ENCODE measurements around the gene B3GAT1.

The B3GAT1 gene

DNA sequence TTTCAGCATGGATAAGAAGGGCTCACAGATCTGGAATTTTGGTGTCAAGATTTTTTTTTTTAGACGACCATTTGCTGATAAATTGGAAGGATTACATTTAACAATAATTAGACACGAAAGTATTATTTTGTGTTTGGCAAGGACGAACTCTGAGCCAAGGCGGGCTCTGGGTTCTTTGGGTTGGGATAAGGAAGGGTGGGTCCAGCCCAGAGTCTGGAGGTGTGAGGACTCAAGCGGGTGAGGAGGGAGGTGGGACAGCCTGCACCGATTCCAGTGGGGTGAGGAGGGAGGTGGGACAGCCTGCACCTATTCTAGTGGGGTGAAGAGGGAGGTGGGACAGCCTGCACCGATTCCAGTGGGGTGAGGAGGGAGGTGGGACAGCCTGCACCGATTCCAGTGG is 4.1 kb downstream of the B3GAT1 start:
- Histone ChIP-seq H3K36me3 (ENCODE audit: control insufficient read depth in 2 of 2, insufficient read depth in 2 of 2, low read length in 2 of 2) (no peaks in the 10 kb centered on the region), H3K4me1 (ENCODE audit: control insufficient read depth, insufficient read depth, low read length) (peaks cover 11% of the 10 kb centered on the region), H3K4me3 (ENCODE audit: low read length in 2 of 2) (no peak overlapping the region), H3K27me3 (ENCODE audit: control insufficient read depth in 1 of 2, insufficient read depth in 2 of 2, low read length in 2 of 2) (peaks cover 31 to 36% of the 10 kb centered on the region in 2 donors), H3K27ac (ENCODE audit: low read length) (no peak overlapping the region), H3K9ac (ENCODE audit: low read length in 2 of 2) (no peak overlapping the region), H3K9me3 (ENCODE audit: control insufficient read depth in 2 of 2, low read length in 2 of 2) (no peaks in the 10 kb centered on the region)

DNA sequence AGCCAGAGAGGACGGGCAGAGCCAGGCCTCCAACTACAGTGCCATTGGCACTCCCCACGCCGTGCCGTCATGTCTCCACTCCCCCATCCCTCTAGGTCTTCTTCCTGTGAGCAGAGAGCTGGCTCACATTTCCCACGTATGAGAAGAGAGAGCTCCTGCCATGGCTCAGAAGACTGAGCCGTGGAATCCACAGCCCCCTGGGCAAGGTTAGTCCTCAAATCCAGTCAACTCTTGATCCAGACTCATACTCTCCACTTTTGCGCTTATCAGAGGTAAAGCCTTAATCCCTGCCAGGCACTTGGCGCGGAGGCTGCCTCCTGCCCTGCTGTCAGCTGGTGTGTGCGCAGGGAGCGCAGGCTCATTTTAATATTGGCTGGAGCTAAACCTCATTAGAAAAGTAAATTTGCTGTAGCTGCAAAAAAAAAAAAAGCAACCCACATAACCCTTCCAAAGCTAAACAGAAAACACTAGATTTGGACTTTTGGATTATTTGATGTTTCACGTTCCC is 4.7 kb downstream of the B3GAT1 start:
- H3K36me3 ChIP-seq (ENCODE audit: control insufficient read depth in 2 of 2, insufficient read depth in 2 of 2, low read length in 2 of 2): no peaks in the 10 kb centered on the region
- H3K4me3 ChIP-seq (ENCODE audit: low read length in 2 of 2): no peak overlapping the region
- H3K9ac ChIP-seq (ENCODE audit: low read length in 2 of 2): no peak overlapping the region
- peaks cover 29 to 33% of the 10 kb centered on the region in 2 donors for H3K27me3 ChIP-seq (ENCODE audit: control insufficient read depth in 1 of 2, insufficient read depth in 2 of 2, low read length in 2 of 2)
- no peak overlapping the region for H3K27ac ChIP-seq (ENCODE audit: low read length)
- H3K9me3 ChIP-seq (ENCODE audit: control insufficient read depth in 2 of 2, low read length in 2 of 2): no peaks in the 10 kb centered on the region
- H3K4me1 ChIP-seq (ENCODE audit: control insufficient read depth, insufficient read depth, low read length): peaks cover 6% of the 10 kb centered on the region

DNA sequence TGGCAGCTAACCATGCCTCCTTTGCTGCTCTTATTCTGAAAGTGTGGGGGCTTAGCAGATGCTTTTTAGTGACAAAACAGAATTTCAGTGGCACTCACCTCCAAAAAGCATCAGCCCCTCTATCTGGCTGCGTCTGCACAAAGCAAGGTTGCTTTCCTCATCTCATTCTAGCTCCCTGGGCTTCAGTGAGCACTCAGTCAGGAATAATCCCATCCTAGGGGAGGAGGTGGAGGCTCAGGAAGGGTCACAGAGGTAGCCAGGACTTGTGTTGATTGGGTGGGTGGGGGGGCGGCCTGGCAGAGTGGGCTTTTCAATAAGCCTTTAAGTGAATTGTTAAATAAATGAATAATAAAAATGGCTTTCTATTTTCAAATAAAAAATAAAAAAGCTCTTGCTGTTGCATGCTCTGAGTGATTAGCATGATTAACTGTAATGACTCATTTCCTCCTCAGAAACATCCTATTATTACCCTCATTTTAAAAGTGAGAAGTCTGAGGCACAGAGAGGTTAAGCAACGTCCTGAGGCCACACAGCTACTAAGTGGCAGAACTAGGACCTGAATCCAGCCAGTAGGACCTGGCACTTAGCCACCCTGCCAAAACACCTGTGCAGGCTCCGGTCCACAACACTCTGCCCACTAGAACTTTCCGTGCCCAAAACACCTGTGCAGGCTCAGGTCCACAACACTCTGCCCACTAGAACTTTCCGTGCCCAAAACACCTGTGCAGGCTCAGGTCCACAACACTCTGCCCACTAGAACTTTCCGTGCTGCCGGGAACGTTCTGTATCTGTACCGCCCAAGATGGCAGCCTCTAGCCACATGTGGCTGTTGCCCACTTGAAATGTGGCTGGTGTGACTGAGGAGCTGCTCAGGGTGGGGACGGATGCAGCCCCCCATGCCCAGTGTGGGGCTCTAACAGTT is 5.5 kb downstream of the B3GAT1 start:
- Histone ChIP-seq H3K36me3 (ENCODE audit: control insufficient read depth in 2 of 2, insufficient read depth in 2 of 2, low read length in 2 of 2) (no peaks in the 10 kb centered on the region), H3K4me1 (ENCODE audit: control insufficient read depth, insufficient read depth, low read length) (peaks cover 5% of the 10 kb centered on the region), H3K27ac (ENCODE audit: low read length) (no peak overlapping the region), H3K27me3 (ENCODE audit: control insufficient read depth in 1 of 2, insufficient read depth in 2 of 2, low read length in 2 of 2) (peaks cover 29 to 32% of the 10 kb centered on the region in 2 donors), H3K9ac (ENCODE audit: low read length in 2 of 2) (no peak overlapping the region), H3K4me3 (ENCODE audit: low read length in 2 of 2) (no peak overlapping the region), H3K9me3 (ENCODE audit: control insufficient read depth in 2 of 2, low read length in 2 of 2) (no peaks in the 10 kb centered on the region)

DNA sequence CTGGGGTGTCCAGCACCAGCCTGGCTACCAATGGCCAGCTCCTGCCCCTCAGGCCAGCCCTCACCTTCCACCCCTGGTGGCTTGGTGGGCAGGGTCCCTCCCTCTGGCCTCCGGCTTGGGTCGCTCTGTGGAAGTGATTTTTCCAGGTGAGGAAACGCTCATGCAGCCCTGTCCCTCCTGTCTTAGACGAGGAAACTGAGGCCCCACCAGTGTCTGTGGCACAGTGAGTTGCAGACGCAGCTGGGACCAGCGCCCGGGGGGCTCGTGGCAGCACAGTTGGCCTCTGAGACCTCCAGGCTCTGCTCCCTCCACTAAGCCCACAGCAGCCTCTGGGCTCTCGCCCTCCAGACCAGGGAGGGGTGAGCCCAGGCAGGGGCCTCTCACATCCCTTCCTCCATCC is 6.2 kb downstream of the B3GAT1 start:
- Histone ChIP-seq H3K9ac (ENCODE audit: low read length in 2 of 2) (no peak overlapping the region), H3K4me1 (ENCODE audit: control insufficient read depth, insufficient read depth, low read length) (no peaks in the 10 kb centered on the region), H3K27ac (ENCODE audit: low read length) (no peak overlapping the region), H3K9me3 (ENCODE audit: control insufficient read depth in 2 of 2, low read length in 2 of 2) (peaks cover 0 to 4% of the 10 kb centered on the region in 2 donors), H3K36me3 (ENCODE audit: control insufficient read depth in 2 of 2, insufficient read depth in 2 of 2, low read length in 2 of 2) (no peaks in the 10 kb centered on the region), H3K27me3 (ENCODE audit: control insufficient read depth in 1 of 2, insufficient read depth in 2 of 2, low read length in 2 of 2) (peaks cover 25 to 26% of the 10 kb centered on the region in 2 donors), H3K4me3 (ENCODE audit: low read length in 2 of 2) (no peak overlapping the region)

DNA sequence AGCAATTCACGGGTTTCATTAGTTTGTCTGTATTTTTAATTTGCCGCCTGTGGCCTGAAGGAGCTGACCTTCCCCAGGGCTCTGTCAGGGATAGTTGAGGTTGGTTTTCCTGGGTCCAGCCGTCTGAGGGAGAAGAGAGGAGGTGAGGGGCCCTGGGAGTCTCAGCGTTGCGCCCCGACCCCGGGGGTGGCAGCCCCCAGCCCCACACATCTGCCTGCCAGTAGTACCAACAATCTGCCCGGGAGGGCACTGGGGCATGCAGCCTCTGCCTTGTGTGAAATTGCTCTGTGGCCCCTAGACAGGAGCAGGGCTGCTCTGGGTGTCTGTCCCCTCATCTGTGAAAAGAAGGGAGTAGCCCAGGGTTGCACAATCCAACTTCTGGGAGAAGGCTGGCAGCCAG is 6.6 kb downstream of the B3GAT1 start:
- H3K36me3 ChIP-seq (ENCODE audit: control insufficient read depth in 2 of 2, insufficient read depth in 2 of 2, low read length in 2 of 2): no peaks in the 10 kb centered on the region

DNA sequence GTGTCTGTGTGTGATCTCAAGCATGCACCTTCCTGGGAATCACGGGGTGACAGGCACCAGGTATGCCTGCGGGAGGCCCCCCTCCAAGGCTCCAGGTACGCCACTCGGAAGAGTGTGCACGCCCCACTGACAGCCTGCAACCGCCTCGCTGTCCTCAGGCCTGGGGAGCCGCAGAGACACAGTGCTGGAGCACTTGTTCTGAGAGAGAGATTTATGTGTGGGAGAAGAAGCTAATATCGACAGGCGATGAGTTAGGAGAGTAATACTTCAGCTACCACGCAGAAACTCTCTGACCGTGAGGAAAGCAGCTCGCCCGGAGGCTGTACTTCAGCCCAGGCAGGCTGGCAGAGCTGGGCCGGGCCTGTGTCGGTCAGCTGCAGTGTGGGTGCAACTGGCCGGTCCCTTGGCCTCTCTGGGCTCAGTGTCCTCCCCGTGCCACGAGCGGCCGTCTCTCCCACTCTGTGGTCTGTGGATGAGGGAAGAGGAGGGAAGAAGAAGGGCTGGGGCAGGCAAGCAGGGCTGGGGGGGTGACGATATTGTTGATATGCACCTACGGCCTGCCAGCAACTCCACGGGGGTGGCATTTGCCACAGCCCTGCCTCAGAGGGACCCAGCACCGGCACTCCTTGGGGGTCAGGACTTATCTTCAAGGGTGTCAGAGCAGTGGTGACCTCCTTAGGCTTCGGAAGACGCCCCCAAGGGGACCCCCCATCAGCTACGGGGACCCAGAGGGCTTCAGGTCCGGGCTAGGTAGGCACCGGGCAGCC is 7.3 kb downstream of the B3GAT1 start:
- no peaks in the 10 kb centered on the region for H3K4me1 ChIP-seq (ENCODE audit: control insufficient read depth, insufficient read depth, low read length)
- H3K36me3 ChIP-seq (ENCODE audit: control insufficient read depth in 2 of 2, insufficient read depth in 2 of 2, low read length in 2 of 2): no peaks in the 10 kb centered on the region
- no peak overlapping the region for H3K4me3 ChIP-seq (ENCODE audit: low read length in 2 of 2)
- H3K9ac ChIP-seq (ENCODE audit: low read length in 2 of 2): no peak overlapping the region
- peaks cover 0 to 4% of the 10 kb centered on the region in 2 donors for H3K9me3 ChIP-seq (ENCODE audit: control insufficient read depth in 2 of 2, low read length in 2 of 2)
- peaks cover 14 to 15% of the 10 kb centered on the region in 2 donors for H3K27me3 ChIP-seq (ENCODE audit: control insufficient read depth in 1 of 2, insufficient read depth in 2 of 2, low read length in 2 of 2)
- H3K27ac ChIP-seq (ENCODE audit: low read length): no peak overlapping the region

More for the DNA sequence above, 6.6 kb downstream of the B3GAT1 start:
- Histone ChIP-seq H3K4me1 (ENCODE audit: control insufficient read depth, insufficient read depth, low read length) (no peaks in the 10 kb centered on the region), H3K9ac (ENCODE audit: low read length in 2 of 2) (no peak overlapping the region), H3K27ac (ENCODE audit: low read length) (no peak overlapping the region), H3K4me3 (ENCODE audit: low read length in 2 of 2) (no peak overlapping the region), H3K27me3 (ENCODE audit: control insufficient read depth in 1 of 2, insufficient read depth in 2 of 2, low read length in 2 of 2) (peaks cover 21 to 22% of the 10 kb centered on the region in 2 donors), H3K9me3 (ENCODE audit: control insufficient read depth in 2 of 2, low read length in 2 of 2) (peaks cover 0 to 4% of the 10 kb centered on the region in 2 donors)

DNA sequence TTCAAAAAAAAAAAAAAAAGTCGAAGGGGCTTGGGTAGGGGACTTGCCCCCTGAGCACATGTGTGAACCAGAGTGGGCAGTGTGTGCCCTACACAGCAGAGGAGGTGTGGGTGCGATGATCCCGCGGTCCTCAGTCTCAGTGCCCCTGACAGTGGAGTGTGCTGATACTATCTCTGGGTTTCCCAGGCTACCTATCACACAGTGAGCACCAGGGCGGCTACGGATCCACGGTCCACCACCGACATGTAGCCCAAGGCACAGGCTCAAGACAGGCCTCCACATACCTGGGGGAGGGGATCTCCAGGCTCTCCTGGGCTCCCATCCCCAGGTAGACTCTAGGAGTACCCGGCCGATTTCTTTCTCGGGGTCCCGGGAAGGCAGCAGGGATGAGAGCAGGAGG is 9.1 kb downstream of the B3GAT1 start:
- Histone ChIP-seq H3K9ac (ENCODE audit: low read length in 2 of 2) (no peak overlapping the region), H3K9me3 (ENCODE audit: control insufficient read depth in 2 of 2, low read length in 2 of 2) (peaks cover 0 to 4% of the 10 kb centered on the region in 2 donors), H3K4me1 (ENCODE audit: control insufficient read depth, insufficient read depth, low read length) (no peaks in the 10 kb centered on the region), H3K4me3 (ENCODE audit: low read length in 2 of 2) (no peak overlapping the region), H3K27me3 (ENCODE audit: control insufficient read depth in 1 of 2, insufficient read depth in 2 of 2, low read length in 2 of 2) (peaks cover 12 to 14% of the 10 kb centered on the region in 2 donors), H3K36me3 (ENCODE audit: control insufficient read depth in 2 of 2, insufficient read depth in 2 of 2, low read length in 2 of 2) (no peaks in the 10 kb centered on the region), H3K27ac (ENCODE audit: low read length) (no peak overlapping the region)

DNA sequence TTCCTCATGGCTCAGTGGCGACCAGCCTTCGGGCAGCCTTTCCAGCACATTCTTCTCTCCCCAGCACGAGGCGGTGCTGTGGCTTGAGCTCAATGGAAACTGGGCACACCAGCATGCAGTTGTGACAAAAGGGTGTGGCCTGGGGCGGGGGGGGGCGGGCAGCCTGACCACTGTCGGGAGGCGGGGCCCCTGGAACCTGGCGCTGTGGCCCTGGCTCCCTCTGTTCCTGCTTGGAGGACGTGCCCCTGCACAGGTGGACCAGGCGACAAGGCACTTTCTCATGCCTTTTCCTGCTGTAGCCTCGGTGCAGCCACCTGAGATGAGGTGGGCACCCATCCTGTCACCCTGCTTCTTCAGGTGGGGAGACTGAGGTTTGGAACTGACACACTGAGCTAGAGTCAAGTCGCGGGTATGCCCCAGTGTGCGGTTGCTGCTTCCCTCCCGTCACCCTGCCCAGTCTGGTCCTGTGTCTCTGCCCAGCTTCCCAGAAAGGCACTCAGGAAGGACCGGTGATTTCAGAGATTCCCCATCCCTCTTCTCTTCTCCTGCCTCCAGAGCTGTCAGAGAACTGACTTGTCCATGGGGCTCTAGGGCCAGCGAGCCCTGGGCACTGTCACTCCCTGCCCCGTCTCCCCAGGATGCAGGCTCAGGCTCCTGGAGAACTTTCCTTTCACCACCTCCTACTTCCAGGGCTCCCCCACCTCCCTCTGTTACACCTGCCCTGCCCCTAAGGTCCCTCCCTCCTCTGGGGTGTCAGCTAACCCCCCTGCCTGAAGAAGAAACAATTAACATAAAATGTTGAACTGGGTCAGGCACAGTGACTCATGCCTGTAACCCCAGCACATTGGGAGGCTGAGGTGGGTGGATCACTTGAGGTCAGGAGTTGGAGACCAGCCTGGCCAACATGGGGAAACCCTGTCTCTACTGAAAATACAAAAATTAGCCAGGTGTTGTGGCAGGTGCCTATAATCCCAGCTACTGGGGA is 9.9 kb downstream of the B3GAT1 start:
- peaks cover 0 to 4% of the 10 kb centered on the region in 2 donors for H3K9me3 ChIP-seq (ENCODE audit: control insufficient read depth in 2 of 2, low read length in 2 of 2)
- H3K9ac ChIP-seq (ENCODE audit: low read length in 2 of 2): no peak overlapping the region
- no peaks in the 10 kb centered on the region for H3K4me1 ChIP-seq (ENCODE audit: control insufficient read depth, insufficient read depth, low read length)
- H3K27me3 ChIP-seq (ENCODE audit: control insufficient read depth in 1 of 2, insufficient read depth in 2 of 2, low read length in 2 of 2): peaks cover 12 to 13% of the 10 kb centered on the region in 2 donors
- H3K4me3 ChIP-seq (ENCODE audit: low read length in 2 of 2): no peak overlapping the region
- H3K27ac ChIP-seq (ENCODE audit: low read length): no peak overlapping the region
- H3K36me3 ChIP-seq (ENCODE audit: control insufficient read depth in 2 of 2, insufficient read depth in 2 of 2, low read length in 2 of 2): no peaks in the 10 kb centered on the region

DNA sequence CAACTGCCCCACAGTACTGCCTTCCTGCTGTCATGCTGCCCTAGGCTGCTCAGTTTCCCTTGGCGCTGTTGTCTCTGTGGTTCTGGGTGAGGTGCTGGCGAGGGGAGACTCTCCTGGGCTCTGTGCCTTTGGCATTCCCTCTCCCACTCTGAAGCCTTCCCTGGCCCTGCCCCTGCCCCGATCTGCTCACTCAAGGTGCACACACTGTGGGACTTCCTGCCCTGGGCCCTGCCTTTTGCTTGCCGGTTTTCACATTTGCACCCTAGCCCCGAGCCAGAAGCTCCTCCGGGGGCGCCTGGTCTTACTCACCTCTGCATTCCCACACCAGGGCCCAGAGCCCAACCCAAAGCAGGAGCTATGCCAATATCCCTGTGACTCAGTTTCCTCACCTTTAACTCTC is 12.0 kb downstream of the B3GAT1 start:
- Histone ChIP-seq H3K27ac (ENCODE audit: low read length) (no peak overlapping the region), H3K27me3 (ENCODE audit: control insufficient read depth in 1 of 2, insufficient read depth in 2 of 2, low read length in 2 of 2) (peaks cover 8% of the 10 kb centered on the region in 2 donors), H3K9me3 (ENCODE audit: control insufficient read depth in 2 of 2, low read length in 2 of 2) (peaks cover 0 to 4% of the 10 kb centered on the region in 2 donors), H3K4me3 (ENCODE audit: low read length in 2 of 2) (no peak overlapping the region), H3K36me3 (ENCODE audit: control insufficient read depth in 2 of 2, insufficient read depth in 2 of 2, low read length in 2 of 2) (no peaks in the 10 kb centered on the region), H3K4me1 (ENCODE audit: control insufficient read depth, insufficient read depth, low read length) (no peaks in the 10 kb centered on the region), H3K9ac (ENCODE audit: low read length in 2 of 2) (no peak overlapping the region)

DNA sequence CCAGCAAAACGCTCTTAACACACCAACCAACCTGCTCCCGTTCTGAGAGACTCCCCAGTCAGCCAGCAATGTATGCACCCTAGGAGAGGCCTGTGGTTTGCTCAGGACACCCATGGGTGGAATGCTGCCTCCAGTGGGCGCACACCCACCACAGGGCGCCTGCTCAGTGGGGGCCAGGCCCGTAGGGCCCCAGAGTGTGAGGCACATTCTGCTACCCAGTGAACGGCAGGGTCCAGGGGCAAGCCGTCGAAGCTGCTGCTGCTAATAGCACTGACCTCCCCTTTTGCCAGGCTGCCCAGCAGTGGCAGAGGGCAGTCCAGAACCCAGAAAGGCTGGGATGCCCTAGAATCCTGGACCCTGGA is 12.8 kb downstream of the B3GAT1 start:
- no peak overlapping the region for H3K9ac ChIP-seq (ENCODE audit: low read length in 2 of 2)
- no peak overlapping the region for H3K4me3 ChIP-seq (ENCODE audit: low read length in 2 of 2)
- no peak overlapping the region for H3K27ac ChIP-seq (ENCODE audit: low read length)
- H3K36me3 ChIP-seq (ENCODE audit: control insufficient read depth in 2 of 2, insufficient read depth in 2 of 2, low read length in 2 of 2): no peaks in the 10 kb centered on the region
- peaks cover 5 to 8% of the 10 kb centered on the region in 2 donors for H3K27me3 ChIP-seq (ENCODE audit: control insufficient read depth in 1 of 2, insufficient read depth in 2 of 2, low read length in 2 of 2)
- peaks cover 0 to 4% of the 10 kb centered on the region in 2 donors for H3K9me3 ChIP-seq (ENCODE audit: control insufficient read depth in 2 of 2, low read length in 2 of 2)
- no peaks in the 10 kb centered on the region for H3K4me1 ChIP-seq (ENCODE audit: control insufficient read depth, insufficient read depth, low read length)
